ENCODE results near the gene TASP1.

Gene TASP1

GRCh38 chr20:13432126-13432525 lies 206.6 kb downstream of the TASP1 start:
- Histone ChIP-seq H3K4me1 (ENCODE audit: control insufficient read depth in 2 of 2, insufficient read depth in 2 of 2, low read length in 2 of 2) (no peaks in the 10 kb centered on the region), H3K27me3 (ENCODE audit: control insufficient read depth in 2 of 2, insufficient read depth in 2 of 2, low read length in 2 of 2) (no peaks in the 10 kb centered on the region), H3K9ac (ENCODE audit: low read depth in 1 of 2, low read length in 2 of 2) (no peak overlapping the region), H3K9me3 (ENCODE audit: control insufficient read depth in 2 of 2, low read length in 2 of 2) (no peaks in the 10 kb centered on the region), H3K27ac (ENCODE audit: low read depth in 2 of 2, low read length in 2 of 2) (no peak overlapping the region), H3K4me3 (ENCODE audit: low read length in 2 of 2) (no peak overlapping the region), H3K36me3 (ENCODE audit: control insufficient read depth in 2 of 2, insufficient read depth in 2 of 2, low read length in 2 of 2) (peaks cover 8 to 9% of the 10 kb centered on the region in 2 donors)

- H3K9me3 ChIP-seq (ENCODE audit: control insufficient read depth in 2 of 2, low read length in 2 of 2), result no peaks in the 10 kb centered on the region
- H3K36me3 ChIP-seq (ENCODE audit: control insufficient read depth in 2 of 2, insufficient read depth in 2 of 2, low read length in 2 of 2), result peaks cover 8 to 9% of the 10 kb centered on the region in 2 donors
- H3K4me3 ChIP-seq (ENCODE audit: low read length in 2 of 2), result no peak overlapping the region
- H3K27ac ChIP-seq (ENCODE audit: low read depth in 2 of 2, low read length in 2 of 2), result no peak overlapping the region
- H3K27me3 ChIP-seq (ENCODE audit: control insufficient read depth in 2 of 2, insufficient read depth in 2 of 2, low read length in 2 of 2), result no peaks in the 10 kb centered on the region
- no peaks in the 10 kb centered on the region for H3K4me1 ChIP-seq (ENCODE audit: control insufficient read depth in 2 of 2, insufficient read depth in 2 of 2, low read length in 2 of 2)
- H3K9ac ChIP-seq (ENCODE audit: low read depth in 1 of 2, low read length in 2 of 2), result no peak overlapping the region
Observed at GRCh38 chr20:13430346-13431002, 208.3 kb downstream of the TASP1 start.

GRCh38 chr20:13428684-13429083 lies 210.0 kb downstream of the TASP1 start:
- Histone ChIP-seq H3K4me3 (ENCODE audit: low read length in 2 of 2) (no peak overlapping the region), H3K9me3 (ENCODE audit: control insufficient read depth in 2 of 2, low read length in 2 of 2) (no peaks in the 10 kb centered on the region), H3K27ac (ENCODE audit: low read depth in 2 of 2, low read length in 2 of 2) (no peak overlapping the region), H3K27me3 (ENCODE audit: control insufficient read depth in 2 of 2, insufficient read depth in 2 of 2, low read length in 2 of 2) (no peaks in the 10 kb centered on the region), H3K4me1 (ENCODE audit: control insufficient read depth in 2 of 2, insufficient read depth in 2 of 2, low read length in 2 of 2) (no peaks in the 10 kb centered on the region), H3K36me3 (ENCODE audit: control insufficient read depth in 2 of 2, insufficient read depth in 2 of 2, low read length in 2 of 2) (no peaks in the 10 kb centered on the region), H3K9ac (ENCODE audit: low read depth in 1 of 2, low read length in 2 of 2) (no peak overlapping the region)

GRCh38 chr20:13426870-13427269 lies 211.9 kb downstream of the TASP1 start:
- no peaks in the 10 kb centered on the region for H3K9me3 ChIP-seq (ENCODE audit: control insufficient read depth in 2 of 2, low read length in 2 of 2)
- H3K27me3 ChIP-seq (ENCODE audit: control insufficient read depth in 2 of 2, insufficient read depth in 2 of 2, low read length in 2 of 2), result no peaks in the 10 kb centered on the region
- no peaks in the 10 kb centered on the region for H3K4me1 ChIP-seq (ENCODE audit: control insufficient read depth in 2 of 2, insufficient read depth in 2 of 2, low read length in 2 of 2)
- no peak overlapping the region for H3K27ac ChIP-seq (ENCODE audit: low read depth in 2 of 2, low read length in 2 of 2)
- no peaks in the 10 kb centered on the region for H3K36me3 ChIP-seq (ENCODE audit: control insufficient read depth in 2 of 2, insufficient read depth in 2 of 2, low read length in 2 of 2)
- no peak overlapping the region for H3K4me3 ChIP-seq (ENCODE audit: low read length in 2 of 2)
- no peak overlapping the region for H3K9ac ChIP-seq (ENCODE audit: low read depth in 1 of 2, low read length in 2 of 2)

GRCh38 chr20:13425381-13426135 lies 213.2 kb downstream of the TASP1 start:
- H3K4me3 ChIP-seq (ENCODE audit: low read length in 2 of 2), result no peak overlapping the region
- no peak overlapping the region for H3K9ac ChIP-seq (ENCODE audit: low read depth in 1 of 2, low read length in 2 of 2)
- no peaks in the 10 kb centered on the region for H3K27me3 ChIP-seq (ENCODE audit: control insufficient read depth in 2 of 2, insufficient read depth in 2 of 2, low read length in 2 of 2)
- no peaks in the 10 kb centered on the region for H3K36me3 ChIP-seq (ENCODE audit: control insufficient read depth in 2 of 2, insufficient read depth in 2 of 2, low read length in 2 of 2)
- H3K9me3 ChIP-seq (ENCODE audit: control insufficient read depth in 2 of 2, low read length in 2 of 2), result no peaks in the 10 kb centered on the region
- H3K27ac ChIP-seq (ENCODE audit: low read depth in 2 of 2, low read length in 2 of 2), result no peak overlapping the region
- H3K4me1 ChIP-seq (ENCODE audit: control insufficient read depth in 2 of 2, insufficient read depth in 2 of 2, low read length in 2 of 2), result no peaks in the 10 kb centered on the region

- Histone ChIP-seq H3K9ac (ENCODE audit: low read depth in 1 of 2, low read length in 2 of 2) (no peak overlapping the region), H3K4me1 (ENCODE audit: control insufficient read depth in 2 of 2, insufficient read depth in 2 of 2, low read length in 2 of 2) (no peaks in the 10 kb centered on the region), H3K4me3 (ENCODE audit: low read length in 2 of 2) (no peak overlapping the region), H3K36me3 (ENCODE audit: control insufficient read depth in 2 of 2, insufficient read depth in 2 of 2, low read length in 2 of 2) (no peaks in the 10 kb centered on the region), H3K27ac (ENCODE audit: low read depth in 2 of 2, low read length in 2 of 2) (no peak overlapping the region), H3K9me3 (ENCODE audit: control insufficient read depth in 2 of 2, low read length in 2 of 2) (no peaks in the 10 kb centered on the region), H3K27me3 (ENCODE audit: control insufficient read depth in 2 of 2, insufficient read depth in 2 of 2, low read length in 2 of 2) (no peaks in the 10 kb centered on the region)
Observed at GRCh38 chr20:13424174-13424833, 214.4 kb downstream of the TASP1 start.

GRCh38 chr20:13423472-13424173 lies 215.1 kb downstream of the TASP1 start:
- no peak overlapping the region for H3K9ac ChIP-seq (ENCODE audit: low read depth in 1 of 2, low read length in 2 of 2)
- H3K27me3 ChIP-seq (ENCODE audit: control insufficient read depth in 2 of 2, insufficient read depth in 2 of 2, low read length in 2 of 2), result no peaks in the 10 kb centered on the region
- H3K36me3 ChIP-seq (ENCODE audit: control insufficient read depth in 2 of 2, insufficient read depth in 2 of 2, low read length in 2 of 2), result no peaks in the 10 kb centered on the region
- H3K27ac ChIP-seq (ENCODE audit: low read depth in 2 of 2, low read length in 2 of 2), result no peak overlapping the region
- no peak overlapping the region for H3K4me3 ChIP-seq (ENCODE audit: low read length in 2 of 2)
- H3K9me3 ChIP-seq (ENCODE audit: control insufficient read depth in 2 of 2, low read length in 2 of 2), result no peaks in the 10 kb centered on the region
- no peaks in the 10 kb centered on the region for H3K4me1 ChIP-seq (ENCODE audit: control insufficient read depth in 2 of 2, insufficient read depth in 2 of 2, low read length in 2 of 2)

- Histone ChIP-seq H3K36me3 (ENCODE audit: control insufficient read depth in 2 of 2, insufficient read depth in 2 of 2, low read length in 2 of 2) (no peaks in the 10 kb centered on the region), H3K9me3 (ENCODE audit: control insufficient read depth in 2 of 2, low read length in 2 of 2) (no peaks in the 10 kb centered on the region), H3K4me1 (ENCODE audit: control insufficient read depth in 2 of 2, insufficient read depth in 2 of 2, low read length in 2 of 2) (no peaks in the 10 kb centered on the region), H3K9ac (ENCODE audit: low read depth in 1 of 2, low read length in 2 of 2) (no peak overlapping the region), H3K27me3 (ENCODE audit: control insufficient read depth in 2 of 2, insufficient read depth in 2 of 2, low read length in 2 of 2) (no peaks in the 10 kb centered on the region), H3K27ac (ENCODE audit: low read depth in 2 of 2, low read length in 2 of 2) (no peak overlapping the region), H3K4me3 (ENCODE audit: low read length in 2 of 2) (no peak overlapping the region)
Observed at GRCh38 chr20:13422637-13423036, 216.1 kb downstream of the TASP1 start.

- Histone ChIP-seq H3K9ac (ENCODE audit: low read depth in 1 of 2, low read length in 2 of 2) (no peak overlapping the region), H3K9me3 (ENCODE audit: control insufficient read depth in 2 of 2, low read length in 2 of 2) (no peaks in the 10 kb centered on the region), H3K36me3 (ENCODE audit: control insufficient read depth in 2 of 2, insufficient read depth in 2 of 2, low read length in 2 of 2) (peaks cover 0 to 8% of the 10 kb centered on the region in 2 donors), H3K27ac (ENCODE audit: low read depth in 2 of 2, low read length in 2 of 2) (no peak overlapping the region), H3K4me3 (ENCODE audit: low read length in 2 of 2) (no peak overlapping the region), H3K4me1 (ENCODE audit: control insufficient read depth in 2 of 2, insufficient read depth in 2 of 2, low read length in 2 of 2) (no peaks in the 10 kb centered on the region), H3K27me3 (ENCODE audit: control insufficient read depth in 2 of 2, insufficient read depth in 2 of 2, low read length in 2 of 2) (no peaks in the 10 kb centered on the region)
Observed at GRCh38 chr20:13420625-13421024, 218.1 kb downstream of the TASP1 start.

- Histone ChIP-seq H3K27me3 (ENCODE audit: control insufficient read depth in 2 of 2, insufficient read depth in 2 of 2, low read length in 2 of 2) (no peaks in the 10 kb centered on the region), H3K4me1 (ENCODE audit: control insufficient read depth in 2 of 2, insufficient read depth in 2 of 2, low read length in 2 of 2) (no peaks in the 10 kb centered on the region), H3K9ac (ENCODE audit: low read depth in 1 of 2, low read length in 2 of 2) (no peak overlapping the region), H3K9me3 (ENCODE audit: control insufficient read depth in 2 of 2, low read length in 2 of 2) (no peaks in the 10 kb centered on the region), H3K27ac (ENCODE audit: low read depth in 2 of 2, low read length in 2 of 2) (no peak overlapping the region), H3K4me3 (ENCODE audit: low read length in 2 of 2) (no peak overlapping the region), H3K36me3 (ENCODE audit: control insufficient read depth in 2 of 2, insufficient read depth in 2 of 2, low read length in 2 of 2) (peaks cover 0 to 8% of the 10 kb centered on the region in 2 donors)
Observed at GRCh38 chr20:13419477-13419876, 219.3 kb downstream of the TASP1 start.

Data from mucosa of rectum (tissue), 2 donors.